Fibroblast of upper back skin (primary cell): Measurements from ENCODE around the gene FBXL4.

Experiments used
- DNase-seq: peaks from one replicate; pipeline ENCODE4 v3.0.0-alpha.2; 2013

The FBXL4 gene

DNA sequence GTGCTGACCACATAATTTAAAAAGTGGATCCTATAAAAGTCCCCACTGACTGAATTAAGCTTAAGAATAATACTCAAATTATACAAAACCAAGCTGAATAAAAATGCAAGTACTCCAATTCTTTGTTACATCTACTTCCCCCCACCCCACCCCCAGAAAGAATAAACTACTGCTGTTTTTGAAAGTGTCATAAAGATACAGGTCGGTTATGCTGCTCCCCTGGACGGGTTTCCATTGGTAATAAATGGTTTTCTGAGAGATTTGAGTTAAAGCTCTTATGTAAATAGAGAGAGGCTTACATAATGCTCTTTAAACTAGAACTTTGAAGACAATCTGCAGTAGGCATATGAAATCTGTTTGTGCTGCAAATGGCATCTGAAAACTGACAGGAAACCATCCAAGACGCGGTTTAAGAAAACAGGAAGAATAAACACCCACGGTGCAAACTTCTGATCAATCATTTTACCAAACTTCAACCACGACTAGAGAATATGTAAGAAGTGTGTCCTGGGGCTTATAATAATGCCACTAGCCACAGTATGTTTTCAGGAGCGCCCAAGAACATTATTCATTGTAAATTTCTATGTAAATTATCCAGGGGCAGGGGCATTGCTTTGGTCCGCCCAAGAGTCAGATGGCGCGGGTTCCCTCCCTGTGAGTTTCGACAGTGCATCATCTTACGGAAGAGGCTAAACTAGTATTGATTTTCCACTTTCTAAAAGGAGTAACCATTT, 124.2 kb downstream of the FBXL4 start:
- DNase-seq, result no peak

DNA sequence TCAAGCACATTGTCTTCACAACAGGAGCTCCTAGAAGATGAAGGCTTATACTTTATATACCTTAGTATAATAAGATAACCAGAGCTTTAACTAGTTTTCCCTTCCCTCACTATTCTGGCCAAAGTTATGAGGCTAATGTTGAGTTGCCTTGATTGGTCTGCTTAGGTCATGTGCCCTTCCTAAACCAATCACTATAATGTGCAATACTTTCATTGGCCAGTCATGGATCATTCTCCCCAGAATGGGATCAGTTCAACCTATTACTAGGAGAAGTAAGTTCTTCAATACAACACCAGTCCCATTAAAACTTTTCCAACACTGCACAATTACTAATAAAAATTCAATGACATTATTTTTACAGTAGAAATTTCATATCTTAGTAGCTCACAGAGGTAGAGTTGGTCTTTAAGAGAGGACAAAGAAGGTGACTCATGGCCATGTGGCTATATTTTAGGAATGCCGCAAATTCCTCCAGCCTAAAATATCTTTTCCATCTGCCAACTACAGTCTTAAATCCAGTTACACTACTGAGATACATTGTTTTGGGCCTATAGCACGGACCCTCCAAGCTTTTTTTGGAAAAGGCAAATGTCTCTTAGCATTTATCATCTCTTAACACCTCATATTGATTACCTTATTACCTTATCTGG, 125.9 kb downstream of the FBXL4 start:
- peak; percentile 44 for DNase-seq
